ENCODE results near the gene RAI14.

- no peak for TF ChIP-seq TAF1 (IDR thresholded peaks at IDR 0.05; ENCODE audit: low read depth, low read length)
- TF ChIP-seq POLR2AphosphoS5 (IDR thresholded peaks at IDR 0.05; ENCODE audit: low read depth, low read length), result no peak
- no peak for TF ChIP-seq POLR2A (IDR thresholded peaks at IDR 0.05; ENCODE audit: low read depth, low read length)
- no peak for TF ChIP-seq SPI1 (IDR thresholded peaks at IDR 0.05; ENCODE audit: low read depth, low read length)
- no peak for TF ChIP-seq PAX5 (IDR thresholded peaks at IDR 0.05; ENCODE audit: insufficient read depth, low read length, severe bottlenecking)
- TF ChIP-seq POU2F2 (IDR thresholded peaks at IDR 0.05; ENCODE audit: low read depth, low read length), result no peak
Observed at GRCh38 chr5:34787035-34787434, 130.9 kb downstream of the RAI14 start.

All from GM12891 (cell line).